SW 1271 (cell line): ENCODE measurements around the gene LDHD.

ENCODE experiments used
- DNase-seq, 2 experiments: peaks; one replicate each; lab custom pipeline; 2025; lab: John Stamatoyannopoulos, UW

LDHD gene

DNA sequence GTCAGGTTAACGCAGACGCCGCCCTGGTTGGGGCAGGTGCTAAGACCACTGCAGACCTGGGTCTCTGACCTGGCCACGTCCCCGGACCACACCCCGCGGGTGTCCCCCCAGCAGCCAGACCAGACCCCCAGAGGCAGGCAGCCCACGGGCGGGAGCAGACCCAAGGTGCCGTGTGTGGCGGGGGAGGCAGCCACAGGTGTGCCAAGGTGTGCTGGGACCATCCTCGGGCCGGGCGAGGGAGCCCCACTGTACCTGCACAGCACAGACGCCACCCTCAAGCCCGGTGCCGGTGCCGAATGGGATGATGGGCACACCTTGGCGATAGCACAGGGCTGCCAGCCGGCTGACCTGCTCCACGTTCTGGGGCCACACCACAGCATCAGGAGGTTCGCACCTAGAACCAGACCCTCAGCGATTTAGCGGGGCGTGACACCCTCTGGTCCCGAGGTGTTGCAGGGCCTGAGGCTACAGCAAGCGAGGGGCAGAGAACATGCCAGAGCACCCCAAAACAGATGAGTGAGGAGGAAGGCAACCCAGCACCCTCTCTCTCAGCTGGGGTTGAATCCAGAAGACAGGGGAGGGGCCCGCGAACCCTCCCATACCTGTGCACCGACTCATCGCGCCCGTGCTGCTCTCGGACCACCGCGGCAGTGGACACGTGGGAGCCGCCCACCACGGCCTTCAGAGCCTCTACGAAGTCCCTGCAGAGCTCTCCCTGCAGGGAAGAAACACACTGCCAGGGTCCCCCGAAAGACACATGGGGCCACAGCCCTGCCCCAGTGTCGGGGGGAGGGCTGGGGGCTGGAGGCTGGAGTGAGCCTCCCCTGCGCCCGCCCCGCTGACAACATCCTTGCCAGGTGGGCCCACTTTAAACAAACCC lies 1.4 kb downstream of the LDHD start:
- DNase-seq: no peak

DNA sequence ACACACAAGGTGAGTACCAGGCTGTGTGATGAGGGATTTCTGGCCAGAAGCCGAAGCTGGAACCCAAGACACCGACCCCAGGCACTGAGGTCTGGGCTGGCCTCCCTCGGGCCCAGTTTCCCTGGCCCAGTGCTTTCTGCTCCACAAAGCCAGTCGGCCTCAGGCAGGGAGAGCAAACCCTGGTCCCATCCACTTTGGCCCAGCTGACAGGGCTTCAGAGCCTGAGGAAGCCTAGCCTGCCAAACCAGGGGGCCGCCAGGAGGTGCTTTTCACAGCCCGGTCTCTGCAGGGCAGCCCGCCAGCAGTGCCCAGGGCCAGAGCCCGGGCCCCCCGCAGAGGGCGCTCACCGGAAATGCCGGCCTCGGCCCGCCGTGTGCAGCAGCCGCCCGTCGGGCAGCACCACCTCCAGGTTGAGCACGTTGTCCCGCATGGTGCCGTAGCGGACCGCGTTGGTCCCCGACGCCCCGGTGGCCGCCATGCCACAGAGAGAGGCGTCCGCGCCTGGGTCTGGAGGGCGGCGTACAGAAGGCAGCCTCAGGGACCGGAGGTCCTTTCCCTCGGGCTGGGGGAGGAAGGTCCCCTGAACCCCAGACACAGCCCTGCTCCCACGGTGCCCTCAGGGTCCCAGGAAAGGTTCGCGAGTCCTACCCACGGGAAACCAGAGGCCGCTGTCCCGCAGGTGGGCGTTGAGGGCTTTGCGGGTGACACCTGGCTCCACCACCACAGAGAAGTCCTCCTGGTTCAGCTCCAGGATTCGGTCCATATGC lies 2.2 kb downstream of the LDHD start:
- no peak for DNase-seq

DNA sequence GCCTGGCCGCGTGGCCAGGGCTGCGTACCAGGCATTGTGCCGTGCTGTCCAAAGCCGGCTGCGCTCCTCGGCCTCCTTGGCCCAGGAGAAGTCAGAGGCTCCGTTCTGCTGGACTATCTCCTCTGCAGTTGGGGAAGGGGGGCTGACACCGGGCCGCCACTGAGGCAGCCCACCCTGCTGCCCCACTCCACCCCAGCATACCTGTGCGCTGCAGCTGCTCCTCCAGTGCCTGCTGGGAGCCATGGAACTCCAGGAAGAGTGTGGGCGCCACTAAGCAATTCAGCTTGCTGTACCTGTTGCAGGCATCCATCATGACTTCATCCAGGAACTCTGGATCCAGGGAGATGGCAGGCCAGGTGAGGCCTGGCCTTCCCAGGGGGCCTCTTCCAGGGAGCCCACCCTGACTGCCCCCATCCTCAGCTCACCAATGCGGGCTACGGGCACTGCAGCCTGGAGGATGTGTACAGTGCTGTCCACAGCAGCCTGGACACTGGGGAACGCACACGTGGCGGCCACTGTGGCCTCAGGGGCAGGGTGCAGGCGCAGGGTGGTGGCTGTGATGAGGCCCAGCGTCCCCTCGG lies 2.9 kb downstream of the LDHD start:
- DNase-seq: no peak

DNA sequence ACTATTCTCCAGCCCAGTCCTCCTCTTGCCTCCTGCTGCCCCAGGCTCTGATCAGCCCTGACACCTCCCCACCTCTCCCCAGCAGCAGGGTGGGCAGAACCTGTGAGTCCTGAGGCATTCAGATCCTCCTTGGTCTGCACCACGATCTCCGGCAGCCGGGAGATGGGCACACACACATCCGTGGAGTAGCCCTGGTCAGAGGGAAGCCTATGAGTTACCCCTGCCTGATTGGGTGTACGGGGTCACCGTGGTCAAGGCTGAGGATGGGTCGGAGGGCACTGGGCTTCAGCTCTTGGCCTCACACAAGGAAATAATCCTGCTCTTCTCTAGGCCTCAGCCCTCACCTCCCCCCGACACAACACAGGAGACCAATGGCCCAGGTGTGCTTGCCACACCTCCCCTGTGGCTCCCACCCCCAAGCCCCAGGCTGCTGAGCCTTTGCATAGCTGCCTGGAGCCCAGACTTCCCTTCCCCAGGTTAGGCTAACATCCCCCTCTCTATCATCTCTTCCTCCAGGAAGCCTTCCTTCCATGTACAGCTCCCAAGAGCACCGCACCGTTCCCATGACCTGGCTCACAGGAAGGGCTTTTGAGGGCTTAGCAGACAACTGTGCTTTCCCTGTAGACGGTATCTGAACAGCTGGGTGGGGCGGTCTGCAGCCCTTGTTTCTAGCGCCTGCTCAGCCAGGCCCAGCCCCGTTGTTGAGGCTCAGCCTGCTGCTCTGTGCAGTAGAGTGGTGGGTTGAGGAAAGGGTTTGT lies 3.7 kb downstream of the LDHD start:
- DNase-seq: no peak

DNA sequence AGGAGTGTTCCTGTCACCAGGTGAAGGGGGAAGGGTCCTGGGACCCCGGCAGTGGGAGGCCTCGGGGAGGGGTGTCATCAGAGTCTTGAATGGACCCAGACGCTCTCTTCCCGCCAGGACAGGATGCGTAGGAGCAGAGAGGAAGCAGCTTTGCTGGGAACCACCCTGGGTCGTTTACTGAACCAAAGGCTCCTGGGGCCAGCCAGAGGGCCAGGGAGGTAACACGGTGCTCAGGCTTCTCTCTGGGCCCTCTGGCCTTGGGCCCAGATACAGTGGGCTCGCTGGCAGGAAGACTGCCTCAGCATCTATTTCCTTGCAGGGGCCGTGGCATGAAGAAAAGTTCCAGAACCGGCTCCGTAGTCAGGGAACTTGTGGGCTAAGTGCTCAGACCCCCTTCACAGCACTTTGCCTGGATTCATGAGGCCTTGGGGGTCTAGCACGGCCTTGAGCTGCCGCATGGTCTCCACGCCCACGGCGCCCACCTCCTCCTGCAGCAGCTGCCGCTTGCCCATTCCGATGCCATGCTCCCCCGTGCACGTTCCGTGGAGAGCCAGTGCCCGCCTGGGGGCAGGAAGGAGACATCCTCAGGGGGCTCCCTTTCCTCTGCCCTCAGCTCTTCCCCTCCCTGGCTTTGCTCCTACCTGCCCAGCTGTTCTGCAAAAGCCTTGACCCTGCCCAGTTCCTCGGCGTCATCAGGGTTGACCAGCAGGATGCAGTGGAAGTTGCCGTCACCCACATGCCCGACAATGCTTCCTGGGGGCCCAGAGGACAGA lies 4.4 kb downstream of the LDHD start:
- DNase-seq: no peak

DNA sequence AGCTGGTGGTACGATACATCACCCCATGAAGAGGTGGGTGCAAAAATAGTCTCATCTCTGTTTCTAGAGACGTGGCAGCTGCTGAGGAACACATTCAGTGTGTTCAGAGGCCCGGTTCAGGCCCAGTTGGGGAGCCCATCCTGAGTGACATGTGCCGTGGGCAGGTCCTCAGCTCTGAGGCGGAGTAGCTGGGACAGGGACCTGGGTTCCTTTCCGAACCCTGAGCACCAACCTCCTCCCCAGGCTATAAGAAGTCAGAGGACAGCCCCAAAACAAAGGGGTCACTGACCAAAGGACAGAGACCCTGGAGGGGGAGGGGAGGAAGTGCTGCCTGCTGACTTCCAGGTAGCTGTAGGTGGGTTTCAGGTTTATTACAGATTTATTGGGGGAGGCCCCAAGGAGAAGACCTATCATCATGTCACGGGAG lies 5.1 kb downstream of the LDHD start:
- DNase-seq: no peak

DNA sequence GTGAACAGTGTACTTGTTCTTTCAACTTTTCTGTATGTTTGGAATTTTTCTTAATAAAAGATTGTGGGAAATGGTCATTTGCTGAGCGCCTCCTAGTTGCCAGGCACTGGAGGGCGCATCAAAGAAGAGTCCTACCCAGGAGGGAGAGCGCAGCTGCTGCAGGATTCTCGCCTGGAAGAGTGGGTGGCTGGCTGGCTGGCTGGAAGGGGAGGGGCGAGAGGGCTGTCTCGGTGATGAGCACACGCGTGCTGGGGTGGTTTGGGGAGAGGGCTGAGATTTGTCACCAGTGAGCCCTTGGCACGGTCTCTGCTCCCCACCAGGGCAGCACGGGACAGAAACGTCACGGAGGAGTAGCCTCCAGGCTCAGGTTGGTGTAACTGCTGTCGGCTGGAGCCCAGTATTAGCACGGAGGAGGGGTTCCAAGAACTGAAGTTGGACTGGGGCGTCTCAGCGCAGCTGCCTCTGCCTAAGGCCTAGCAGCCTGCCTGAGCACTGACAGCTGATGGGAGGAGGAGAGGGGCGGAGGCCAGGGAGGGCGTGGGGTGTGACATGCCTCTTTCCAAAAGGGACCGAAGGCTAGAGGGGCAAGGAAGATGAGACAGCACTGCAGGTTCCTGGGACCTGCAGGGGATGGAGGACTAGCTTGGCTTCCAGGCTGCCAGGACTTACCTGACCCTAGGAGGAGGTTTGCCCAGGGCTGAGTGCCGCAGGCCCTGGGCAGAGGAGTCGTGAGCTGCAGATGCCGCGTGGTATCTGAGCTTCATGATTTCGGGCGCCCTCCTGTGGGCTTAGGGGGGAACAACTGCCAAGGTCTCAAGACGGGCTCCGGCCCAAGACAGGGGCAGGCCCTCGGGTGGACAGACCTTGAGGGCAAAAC lies 5.7 kb downstream of the LDHD start:
- peak; percentile 70 to 74 for DNase-seq

DNA sequence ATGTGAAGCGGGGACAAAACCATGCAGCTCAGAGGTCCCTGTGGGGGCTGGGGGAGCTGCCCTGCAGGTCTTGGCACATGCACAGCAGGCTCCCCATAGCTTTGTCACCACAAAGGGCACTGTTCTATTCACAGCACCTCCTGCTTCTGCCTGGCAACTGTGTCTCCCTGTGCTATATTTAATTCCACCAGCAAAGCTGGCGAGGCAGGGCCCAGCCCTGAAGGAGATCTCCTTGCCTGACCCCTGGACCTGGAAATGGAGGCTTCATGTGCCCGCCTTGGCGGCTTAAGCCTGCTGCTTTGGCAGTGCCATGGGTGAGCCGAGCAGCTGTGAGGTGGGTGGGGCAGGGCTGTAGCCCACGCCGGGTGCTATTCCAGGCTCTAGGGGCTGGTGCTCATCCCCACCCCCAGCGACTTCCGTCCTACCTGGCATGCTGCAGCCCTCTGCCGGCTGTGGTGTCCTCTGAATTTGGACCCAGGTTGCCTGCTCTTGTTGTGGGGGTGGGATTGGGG lies 6.8 kb downstream of the LDHD start:
- DNase-seq: no peak

DNA sequence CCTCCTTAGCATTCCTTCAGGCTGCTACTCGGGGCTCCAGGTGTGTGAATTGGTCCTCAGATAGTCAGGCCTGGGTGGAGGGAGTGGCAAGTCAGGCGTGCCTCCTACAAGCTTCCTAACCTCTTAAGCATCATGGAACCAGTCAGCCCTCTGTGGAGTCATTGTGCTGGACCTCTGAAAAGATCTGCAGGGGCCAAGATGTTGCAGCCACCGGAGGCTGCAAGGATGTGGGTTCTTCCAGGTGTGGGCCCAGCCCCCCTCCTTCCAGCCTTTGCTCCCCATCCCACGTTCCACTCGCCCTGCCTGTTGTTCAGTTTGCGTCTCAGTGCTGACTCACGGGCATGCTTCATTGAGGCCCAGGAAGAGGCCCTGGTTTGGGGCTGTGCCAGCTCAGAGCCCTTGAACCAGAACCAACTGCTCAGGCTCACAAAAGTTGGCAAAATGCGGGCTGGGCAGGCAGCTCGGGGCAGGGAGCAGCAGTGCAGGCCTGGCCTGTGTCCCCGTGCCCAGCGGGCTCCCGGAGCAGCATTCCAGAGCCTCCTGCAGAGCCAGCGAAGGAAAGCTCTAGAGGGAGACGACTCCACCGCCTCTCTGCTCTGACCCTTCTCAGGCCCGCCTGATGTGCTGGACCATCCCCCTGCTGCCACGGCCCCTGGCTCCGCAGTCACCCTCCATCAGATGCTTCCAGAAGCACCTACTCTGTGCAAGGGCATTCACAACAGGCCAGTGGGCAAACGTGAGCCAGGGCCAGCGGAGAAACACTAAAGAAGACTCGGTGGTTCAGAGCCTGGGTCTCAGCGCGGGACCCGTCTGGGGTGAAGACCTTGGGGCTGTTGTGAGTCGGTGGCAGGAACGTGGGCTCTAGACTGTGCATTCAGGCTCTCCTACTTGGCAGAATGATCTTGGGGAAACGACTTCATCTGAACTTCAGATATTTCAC lies 7.5 kb downstream of the LDHD start:
- peak; percentile 33 to 45 for DNase-seq

DNA sequence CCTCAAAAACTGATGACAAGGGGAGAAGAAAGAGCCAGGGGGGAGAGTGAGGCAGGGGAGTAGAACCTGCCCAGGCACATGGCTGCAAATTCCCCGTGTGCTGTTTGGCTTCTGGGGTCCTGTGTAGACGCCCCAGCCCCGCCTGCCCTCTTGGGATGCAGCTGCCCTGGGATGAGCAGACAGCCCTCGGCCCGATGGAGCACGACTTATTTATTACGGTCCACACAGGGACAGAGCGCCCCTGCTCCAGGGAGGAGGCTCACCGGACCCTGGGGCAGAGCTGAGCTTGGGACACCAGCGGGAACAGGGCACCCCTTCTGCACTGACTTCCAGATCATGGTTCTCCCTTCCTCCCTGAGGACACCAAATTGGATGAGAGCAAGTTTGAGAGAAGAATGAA lies 9.1 kb downstream of the LDHD start:
- DNase-seq: no peak

DNA sequence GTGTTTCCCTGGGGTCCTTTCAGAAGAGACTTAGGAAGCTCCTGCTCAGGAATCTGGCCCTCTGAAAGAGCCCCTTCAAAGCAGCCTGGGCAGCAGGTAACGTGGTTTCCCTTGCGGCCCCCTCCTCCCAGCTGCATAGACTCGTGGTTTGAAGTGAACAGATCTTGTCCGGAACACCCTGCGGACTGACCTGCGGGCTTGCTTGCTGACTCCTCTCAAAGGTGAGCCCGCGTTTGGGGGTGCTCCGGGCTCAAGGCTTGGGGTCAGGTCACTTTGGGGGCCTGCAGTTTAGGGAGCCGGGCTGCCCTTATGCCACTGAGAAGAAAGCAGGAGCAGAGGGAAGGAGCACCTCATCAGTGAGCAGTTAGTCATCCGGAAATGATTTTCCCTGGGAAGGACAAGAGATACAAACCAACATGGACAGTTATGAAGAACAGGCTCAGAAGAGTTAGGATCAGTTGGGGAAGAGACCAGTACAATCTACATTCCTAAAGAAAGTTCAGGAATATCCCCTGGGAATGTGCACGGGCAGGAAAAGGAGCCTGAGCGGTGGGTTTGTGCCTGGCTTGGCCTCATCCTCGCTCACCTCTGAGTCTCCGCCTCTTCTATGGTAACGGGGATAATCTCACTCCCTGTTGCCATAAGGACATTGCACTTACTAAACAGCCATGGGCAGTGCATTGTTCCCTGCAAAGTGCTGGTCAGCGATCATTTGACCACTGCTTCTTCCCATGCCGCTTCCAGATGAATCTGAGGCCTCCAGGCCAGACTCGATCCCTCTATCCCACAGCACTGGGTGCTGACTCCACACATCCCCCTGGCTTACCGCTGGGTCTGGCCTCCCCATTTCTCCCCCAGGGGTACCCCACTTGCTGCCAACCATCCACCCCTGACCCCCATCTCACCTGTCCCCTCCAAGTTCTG lies 10.0 kb downstream of the LDHD start:
- no peak for DNase-seq

DNA sequence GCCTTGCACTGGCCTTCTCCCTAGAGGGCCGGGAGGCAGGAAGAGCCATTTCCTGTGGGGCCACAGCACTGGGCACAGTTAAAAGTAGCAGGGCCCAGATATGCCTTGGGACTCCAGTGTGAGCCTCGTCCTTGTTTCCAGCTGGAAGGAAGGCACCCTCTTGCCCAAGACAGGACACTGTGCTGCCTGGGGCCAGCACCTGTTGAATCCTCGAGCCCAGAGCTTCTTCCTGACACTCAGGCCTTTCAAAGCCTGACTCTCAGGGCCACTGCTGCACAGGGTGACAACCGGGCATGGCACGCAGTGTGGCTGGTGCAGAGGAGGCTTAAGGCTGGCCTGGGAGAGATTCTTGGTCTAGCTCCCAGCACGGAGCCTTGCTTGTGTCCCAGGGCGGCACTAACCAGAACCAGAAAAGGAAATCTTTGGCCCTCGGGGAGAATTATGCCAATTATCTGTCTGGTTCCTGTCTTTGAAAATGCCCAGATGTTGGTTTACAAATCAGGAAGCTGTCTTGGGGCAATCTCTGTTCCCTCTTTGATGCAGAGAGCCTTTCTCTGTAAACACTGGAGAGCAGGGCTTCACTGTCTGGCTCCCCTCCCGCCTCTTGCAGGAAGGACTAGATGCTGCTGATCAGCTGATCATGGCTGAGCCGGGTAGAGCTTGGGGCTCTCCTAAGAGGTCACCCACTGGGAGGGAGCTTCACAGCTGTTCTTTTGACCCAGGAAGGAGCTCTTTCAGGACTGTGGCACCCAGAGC lies 11.1 kb downstream of the LDHD start:
- no peak for DNase-seq

DNA sequence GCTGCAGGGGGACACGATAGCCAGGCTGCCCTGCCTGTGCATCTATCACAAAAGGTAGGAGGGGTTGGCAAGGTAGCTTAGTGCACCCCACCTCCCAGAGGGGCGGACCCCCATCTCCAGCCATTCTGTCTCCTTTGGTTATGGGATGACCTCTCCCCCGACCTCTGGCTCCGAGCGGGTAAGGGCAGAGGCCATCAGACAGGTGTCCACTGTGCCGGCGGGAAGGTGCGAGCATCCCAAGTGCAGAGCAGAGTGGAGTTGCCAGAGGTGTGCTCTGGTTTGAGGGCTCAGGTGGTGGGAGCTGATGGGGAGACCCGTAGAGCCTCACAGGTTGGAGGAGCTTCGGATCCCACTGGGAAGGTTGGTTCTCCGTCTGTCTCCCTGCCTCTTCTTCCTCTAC lies 11.7 kb downstream of the LDHD start:
- no peak for DNase-seq

DNA sequence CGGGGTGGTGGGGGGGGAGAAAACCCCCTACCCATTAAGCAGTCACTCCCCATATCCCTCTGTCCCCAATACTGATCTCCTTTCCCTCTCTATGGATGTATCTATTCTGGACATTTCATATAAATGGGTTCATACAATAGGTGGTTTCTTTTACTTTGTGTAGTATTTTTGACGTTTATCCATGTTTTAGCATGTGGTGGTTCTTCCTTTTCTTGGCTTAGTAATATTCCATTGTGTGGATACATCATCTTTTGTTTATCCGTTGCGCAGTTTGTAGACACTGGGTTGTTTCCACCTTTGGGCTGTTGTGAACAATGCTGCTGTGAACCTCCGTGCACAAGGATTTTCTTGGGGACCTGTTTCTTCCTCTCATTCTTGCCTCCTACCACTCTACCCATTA lies 12.6 kb downstream of the LDHD start:
- DNase-seq: no peak

DNA sequence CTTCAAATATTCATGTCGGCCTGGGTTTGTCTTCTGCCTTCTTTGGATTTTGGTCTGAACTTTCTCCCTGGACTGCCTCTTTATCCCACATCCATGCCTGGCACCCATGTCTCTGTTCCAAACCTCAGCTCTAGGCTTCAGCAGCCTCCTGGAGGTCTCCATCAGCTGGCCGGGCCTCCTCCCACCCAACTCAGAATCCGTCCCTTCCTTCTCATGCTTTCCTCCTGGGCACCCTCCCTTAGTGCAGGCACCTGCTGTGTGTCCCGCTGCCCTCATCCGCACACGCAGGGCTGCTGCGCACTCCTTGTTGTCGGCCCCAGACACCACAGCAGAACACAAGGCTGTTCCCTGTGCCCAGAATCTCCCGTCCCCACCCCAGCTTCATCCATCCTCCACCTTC lies 14.0 kb downstream of the LDHD start:
- no peak for DNase-seq

DNA sequence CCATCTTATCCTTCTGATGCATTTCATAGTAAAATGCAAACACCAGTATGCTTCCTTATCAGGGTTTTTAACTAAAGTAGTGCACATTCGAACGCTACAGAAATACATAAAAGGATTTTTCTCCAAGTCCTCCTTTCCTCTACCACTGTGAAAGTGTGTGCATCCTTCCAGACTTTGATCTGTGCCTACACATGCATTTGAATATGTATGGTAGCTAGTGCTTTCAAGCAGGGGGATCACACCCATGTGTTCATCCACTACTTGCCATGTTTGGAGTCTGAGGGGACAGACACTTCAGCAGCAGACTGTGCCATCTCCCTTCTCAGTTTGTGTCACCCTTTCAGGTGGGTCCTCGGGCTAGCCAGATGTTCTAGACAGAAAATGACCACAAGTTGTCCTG lies 14.9 kb downstream of the LDHD start:
- no peak for DNase-seq

DNA sequence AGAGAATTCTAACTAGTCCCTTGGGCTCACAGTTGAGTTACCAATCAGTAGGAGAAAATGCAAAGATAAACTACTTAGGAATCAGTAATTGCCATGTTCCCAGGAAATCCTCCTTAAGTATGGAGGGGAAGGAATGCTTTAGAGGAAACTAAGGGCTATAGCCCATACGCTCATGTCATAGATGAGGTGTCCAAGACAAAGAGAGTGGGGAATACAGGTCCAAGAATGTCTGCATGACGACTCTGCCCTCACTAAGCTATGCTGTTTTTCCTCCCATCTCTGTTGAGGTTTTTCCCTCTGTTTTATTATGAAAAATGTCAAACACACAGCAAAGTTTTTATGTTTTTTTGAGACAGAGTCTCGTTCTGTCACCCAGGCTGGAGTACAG lies 16.0 kb downstream of the LDHD start:
- no peak for DNase-seq
